ENCODE measurements around the gene PACS1. TPM values are rescaled to one million over a fixed set of nuclear protein-coding genes. Genes with fewer than 3 reads are reported as not detected.

The PACS1 gene
- polyA plus RNA-seq, 3 donors: 8.1 to 36.8 (median 12.4) TPM

GRCh38 chr11:66232769-66233168 lies 162.7 kb downstream of the PACS1 start:
- Histone ChIP-seq H3K4me1 (ENCODE audit: control insufficient read depth in 1 of 2, insufficient read depth in 2 of 2, low read length in 2 of 2) (no peaks in the 10 kb centered on the region), H3K9ac (ENCODE audit: insufficient read depth, low read length, poor library complexity, severe bottlenecking) (no peak overlapping the region), H3K4me3 (replicated peaks in 1 of 3; ENCODE audit: low read depth in 2 of 3, low read length in 3 of 3) (no peak overlapping the region), H3K9me3 (replicated peaks in 1 of 2; ENCODE audit: control insufficient read depth in 1 of 2, insufficient read depth in 1 of 2, low read length in 2 of 2) (no peaks in the 10 kb centered on the region), H3K79me2 (ENCODE audit: insufficient read depth, low read length) (no peaks in the 10 kb centered on the region), H3K27ac (ENCODE audit: low read depth in 1 of 2, low read length in 2 of 2) (no peak overlapping the region), H4K20me1 (ENCODE audit: insufficient read depth, low read length) (no peaks in the 10 kb centered on the region), H2AFZ (ENCODE audit: insufficient read depth, low read depth, low read length, poor library complexity, severe bottlenecking) (no peak overlapping the region), H3K4me2 (replicated peaks; ENCODE audit: extremely low read depth, low read length, poor library complexity, severe bottlenecking) (no peak overlapping the region), H3K36me3 (replicated peaks in 1 of 2; ENCODE audit: control insufficient read depth in 1 of 2, insufficient read depth in 2 of 2, low read length in 2 of 2) (peaks cover 69 to 89% of the 10 kb centered on the region in 2 donors), H3K27me3 (ENCODE audit: control insufficient read depth in 2 of 2, insufficient read depth in 2 of 2, low read length in 2 of 2) (no peaks in the 10 kb centered on the region)
- DNase-seq: no peak
- no peaks in the 10 kb centered on the region for H3K9me3 Mint-ChIP-seq
- peaks cover 78 to 82% of the 10 kb centered on the region in 2 donors for H3K36me3 Mint-ChIP-seq
- WGBS (ENCODE audit: insufficient coverage): 98% methylated on average over 10 of the region's 11 CpGs
- H3K4me3 Mint-ChIP-seq: no peak overlapping the region
- TF ChIP-seq CTCF (IDR thresholded peaks at IDR 0.05): no peak
- H3K27me3 Mint-ChIP-seq (ENCODE audit: low read depth in 3 of 3): no peaks in the 10 kb centered on the region
- intact Hi-C loops (cut with micrococcal nuclease): no loop called here
- peak overlapping the region in 1 of 7 donors; percentile 49 for H3K27ac Mint-ChIP-seq
- no peaks in the 10 kb centered on the region for H3K4me1 Mint-ChIP-seq

- H3K27ac ChIP-seq (ENCODE audit: low read depth in 1 of 2, low read length in 2 of 2): no peak overlapping the region
- Mint-ChIP-seq H3K27me3 (ENCODE audit: low read depth in 3 of 3) (no peaks in the 10 kb centered on the region), H3K9me3 (no peaks in the 10 kb centered on the region), H3K4me3 (no peak overlapping the region), H3K4me1 (no peaks in the 10 kb centered on the region), H3K27ac (peak overlapping the region in 1 of 7 donors; percentile 25), H3K36me3 (peaks cover 77 to 82% of the 10 kb centered on the region in 2 donors)
- H3K9me3 ChIP-seq (replicated peaks in 1 of 2; ENCODE audit: control insufficient read depth in 1 of 2, insufficient read depth in 1 of 2, low read length in 2 of 2): no peaks in the 10 kb centered on the region
- no peak overlapping the region for H2AFZ ChIP-seq (ENCODE audit: insufficient read depth, low read depth, low read length, poor library complexity, severe bottlenecking)
- H3K4me1 ChIP-seq (ENCODE audit: control insufficient read depth in 1 of 2, insufficient read depth in 2 of 2, low read length in 2 of 2): no peaks in the 10 kb centered on the region
- no peak overlapping the region for H3K4me3 ChIP-seq (replicated peaks in 1 of 3; ENCODE audit: low read depth in 2 of 3, low read length in 3 of 3)
- no peak overlapping the region for H3K9ac ChIP-seq (ENCODE audit: insufficient read depth, low read length, poor library complexity, severe bottlenecking)
- 100% methylated on average over 3 of the region's 5 CpGs for WGBS (ENCODE audit: insufficient coverage)
- no peaks in the 10 kb centered on the region for H4K20me1 ChIP-seq (ENCODE audit: insufficient read depth, low read length)
- TF ChIP-seq CTCF (IDR thresholded peaks at IDR 0.05): no peak
- intact Hi-C loops (cut with micrococcal nuclease): no loop called here
- no peak for DNase-seq
- no peaks in the 10 kb centered on the region for H3K27me3 ChIP-seq (ENCODE audit: control insufficient read depth in 2 of 2, insufficient read depth in 2 of 2, low read length in 2 of 2)
- no peak overlapping the region for H3K4me2 ChIP-seq (replicated peaks; ENCODE audit: extremely low read depth, low read length, poor library complexity, severe bottlenecking)
- peaks cover 71 to 88% of the 10 kb centered on the region in 2 donors for H3K36me3 ChIP-seq (replicated peaks in 1 of 2; ENCODE audit: control insufficient read depth in 1 of 2, insufficient read depth in 2 of 2, low read length in 2 of 2)
- H3K79me2 ChIP-seq (ENCODE audit: insufficient read depth, low read length): no peaks in the 10 kb centered on the region
Observed at GRCh38 chr11:66233301-66233700, 163.2 kb downstream of the PACS1 start.
